HG03565 (cell line): ENCODE data around the gene KAT6B.
"Not testable (repeated sequence)": the region's sequence is repeated elsewhere in the genome, so short reads cannot be mapped to it uniquely, and the experiment has no call there.

Experiments used
- ATAC-seq: cut with Tn5 transposase; IDR thresholded peaks from one replicate; pipeline ENCODE4 v1.9.1; 2021; ENCODE audit warnings: mild to moderate bottlenecking, moderate library complexity; ENCODE audit not compliant: unreplicated experiment

Gene KAT6B

GRCh38 chr10:74887614-74888284 lies 61.3 kb downstream of the KAT6B start:
- no peak for ATAC-seq

DNA sequence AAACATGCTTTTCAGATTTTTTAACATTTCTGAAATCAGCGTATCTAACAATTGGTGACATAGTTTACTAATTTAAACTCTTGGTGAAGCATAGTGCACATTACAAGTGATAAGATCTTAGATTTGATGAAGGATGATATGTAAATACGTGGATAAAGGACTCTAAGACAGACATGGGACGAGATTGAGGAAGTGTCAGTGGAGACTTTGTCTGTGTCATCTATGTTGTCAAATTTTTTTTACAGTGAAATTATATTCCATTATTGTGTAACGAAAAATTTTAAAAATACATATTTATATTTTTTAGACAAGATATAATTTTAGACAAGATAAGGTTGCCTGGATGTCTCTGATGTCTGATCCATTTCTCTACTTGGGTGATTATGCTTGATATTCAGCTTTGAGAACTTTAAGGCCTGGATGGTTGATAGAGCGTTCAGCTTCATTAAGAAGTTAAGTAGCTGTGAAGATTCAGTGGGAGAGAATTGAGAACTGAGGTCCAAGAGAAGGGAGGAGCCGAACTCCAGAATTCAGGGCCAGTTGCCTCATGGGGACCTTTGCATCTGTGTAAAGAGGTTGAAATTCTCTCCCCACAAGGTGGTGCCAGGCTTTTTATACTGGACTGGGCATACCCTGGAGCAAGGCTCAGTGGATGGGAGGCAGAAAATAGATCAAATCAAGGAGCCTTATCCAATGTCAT lies 62.7 kb downstream of the KAT6B start:
- ATAC-seq, result no peak

DNA sequence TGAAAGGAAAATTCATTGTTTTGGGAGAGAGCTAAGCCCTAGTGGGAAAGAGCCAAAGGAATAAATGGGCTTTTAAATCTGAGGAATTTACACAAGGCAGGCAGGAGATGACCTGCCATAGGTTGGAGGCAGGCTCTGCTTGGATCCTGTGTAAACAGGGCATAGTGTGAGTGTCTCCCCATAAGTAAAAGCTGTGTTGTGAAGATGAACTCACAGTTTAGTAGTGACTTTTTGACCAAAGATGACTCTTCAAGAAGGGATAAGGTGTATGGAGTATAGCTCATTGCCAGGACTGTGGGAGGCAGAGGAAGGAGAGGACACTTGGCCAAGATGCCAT lies 63.2 kb downstream of the KAT6B start:
- no peak for ATAC-seq

GRCh38 chr10:74890460-74890859 lies 64.1 kb downstream of the KAT6B start:
- ATAC-seq, result no peak

GRCh38 chr10:74891053-74891452 lies 64.7 kb downstream of the KAT6B start:
- ATAC-seq, result no peak

DNA sequence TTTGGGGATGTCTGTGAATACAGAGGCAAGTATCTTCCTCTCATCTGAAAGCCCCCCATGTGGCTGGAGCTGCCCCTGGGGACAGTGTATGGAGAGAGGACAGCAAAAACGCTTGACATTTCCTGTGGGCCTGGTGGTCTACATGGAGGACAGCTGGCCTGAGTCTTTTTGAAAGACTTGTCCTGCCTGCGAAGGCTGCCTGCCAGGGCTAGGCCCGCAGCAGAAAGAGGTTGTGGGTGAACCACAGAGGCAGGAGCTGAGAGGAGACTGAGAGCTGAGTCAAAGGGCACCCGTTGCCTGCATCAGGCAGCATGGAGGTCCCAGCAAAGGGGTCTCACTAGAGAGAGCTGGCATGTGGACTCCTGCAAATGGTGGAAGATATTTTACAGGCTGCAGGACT lies 66.4 kb downstream of the KAT6B start:
- ATAC-seq, result no peak

- not testable (repeated sequence) for ATAC-seq
Measured at GRCh38 chr10:74893329-74893728, 66.9 kb downstream of the KAT6B start.

DNA sequence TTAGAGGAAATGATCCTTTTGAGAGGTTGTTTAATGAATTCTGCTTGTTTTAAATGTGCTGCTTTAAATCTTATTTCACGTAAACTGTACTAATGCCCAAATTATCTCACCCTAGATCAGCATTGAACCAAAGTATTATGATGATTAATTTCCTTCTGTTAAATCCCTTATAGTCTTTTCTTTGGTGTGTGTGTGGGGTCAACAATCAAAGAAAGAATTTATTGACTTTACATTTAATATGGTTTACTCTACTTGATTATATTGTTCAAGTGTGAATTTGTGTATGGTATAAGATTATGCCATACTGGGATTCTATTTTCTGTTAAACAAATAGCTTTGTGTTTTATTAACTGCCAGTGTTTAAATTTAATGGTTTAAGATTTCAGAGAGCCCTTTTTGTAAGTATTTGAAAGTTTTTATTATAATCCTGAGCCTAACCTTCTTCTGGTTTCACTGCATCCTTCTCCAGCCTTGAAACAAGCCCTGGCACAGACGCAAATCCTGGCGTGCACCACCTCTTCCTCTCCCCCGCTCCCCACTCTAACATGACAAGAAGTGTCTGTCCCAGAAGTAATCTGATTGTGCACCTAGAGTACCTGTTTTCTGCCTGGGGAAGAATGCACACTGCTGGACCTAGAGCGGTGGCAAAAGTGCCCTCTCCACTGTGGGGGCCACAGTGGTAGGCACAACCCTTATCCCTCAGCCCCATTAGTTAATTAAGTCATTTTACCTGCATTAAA lies 70.6 kb downstream of the KAT6B start:
- no peak for ATAC-seq

DNA sequence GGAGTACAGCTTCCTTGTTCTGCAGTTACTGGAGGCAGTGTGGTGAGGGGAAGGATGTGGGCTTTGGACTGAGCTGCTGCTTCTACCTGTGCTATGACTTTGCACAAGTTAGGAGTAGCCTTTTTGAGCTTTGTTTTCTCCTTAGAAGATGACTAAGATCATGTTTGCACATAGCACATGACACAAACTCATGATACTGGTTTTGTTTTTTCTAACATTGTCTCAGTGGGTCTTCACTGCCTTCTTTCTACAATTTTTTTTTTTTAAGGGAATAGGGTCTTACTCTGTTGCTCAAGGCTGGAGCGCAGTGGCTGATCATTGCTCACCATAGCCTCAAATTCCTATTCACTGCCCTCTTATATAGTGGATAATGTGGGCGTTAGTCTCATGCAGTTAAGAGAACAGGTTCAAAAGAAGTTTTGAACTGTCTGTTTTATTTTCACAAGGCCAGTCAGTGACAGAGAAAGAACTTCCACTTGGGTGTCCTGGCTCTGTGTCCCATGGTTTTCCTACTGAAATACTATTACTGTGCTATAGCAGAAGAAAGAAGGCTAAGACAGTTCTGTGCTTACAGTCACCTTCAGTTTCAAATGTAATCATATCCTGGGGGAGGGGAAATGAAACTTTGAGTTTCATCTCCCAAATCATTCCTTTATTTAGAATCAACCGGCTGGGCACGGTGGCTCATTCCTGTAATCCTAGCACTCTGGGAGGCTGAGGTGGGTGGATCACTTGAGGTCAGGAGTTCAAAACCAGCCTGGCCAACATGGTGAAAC lies 72.0 kb downstream of the KAT6B start:
- ATAC-seq, result peak; percentile 61

GRCh38 chr10:74900297-74900696 lies 73.9 kb downstream of the KAT6B start:
- peak; percentile 45 for ATAC-seq

- no peak for ATAC-seq
Measured at GRCh38 chr10:74901301-74901700, 74.9 kb downstream of the KAT6B start.

GRCh38 chr10:74901867-74902450 lies 75.6 kb downstream of the KAT6B start:
- ATAC-seq, result no peak

DNA sequence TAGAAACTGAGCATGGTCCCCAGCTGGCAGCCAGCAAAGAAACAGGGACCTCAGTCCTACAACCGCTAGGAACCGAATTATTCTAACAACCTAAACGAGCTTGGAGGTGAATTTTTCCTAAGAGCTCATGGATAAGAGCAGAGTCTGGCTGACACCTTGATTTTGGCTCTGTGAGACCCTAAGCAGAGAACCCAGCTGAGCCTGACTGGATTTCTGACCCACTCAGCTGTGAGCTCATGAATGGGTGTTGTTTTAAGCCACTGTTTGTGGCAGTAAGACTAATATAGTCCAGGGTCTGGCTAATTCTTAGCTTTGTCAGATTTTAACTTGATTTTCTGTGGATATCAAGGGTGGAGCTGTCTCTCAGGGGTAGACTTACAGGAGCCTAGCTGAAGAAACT lies 77.1 kb downstream of the KAT6B start:
- ATAC-seq, result no peak

- ATAC-seq, result no peak
Measured at GRCh38 chr10:74906611-74907198, 80.3 kb downstream of the KAT6B start.

- ATAC-seq, result no peak
Measured at GRCh38 chr10:74909670-74910069, 83.3 kb downstream of the KAT6B start.

- ATAC-seq, result no peak
Measured at GRCh38 chr10:74910241-74910975, 84.0 kb downstream of the KAT6B start.

DNA sequence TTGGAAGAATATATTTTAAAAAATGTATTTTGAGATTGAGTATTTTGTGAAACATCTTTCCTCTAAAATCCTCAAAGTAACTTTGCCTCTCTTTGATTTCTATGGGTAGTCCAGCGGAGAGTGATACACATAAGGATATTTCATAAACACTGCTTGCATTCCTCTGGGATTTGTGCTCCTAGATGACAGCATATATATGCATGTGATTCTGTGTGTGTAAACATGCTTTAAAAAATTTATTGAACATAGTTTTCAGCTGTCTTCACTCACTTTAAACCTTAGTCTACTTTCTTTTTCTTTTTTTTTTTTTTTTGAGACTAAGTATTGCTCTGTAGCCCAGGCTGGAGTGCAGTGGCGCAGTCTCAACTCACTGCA lies 84.6 kb downstream of the KAT6B start:
- no peak for ATAC-seq

GRCh38 chr10:74912182-74912581 lies 85.8 kb downstream of the KAT6B start:
- no peak for ATAC-seq

DNA sequence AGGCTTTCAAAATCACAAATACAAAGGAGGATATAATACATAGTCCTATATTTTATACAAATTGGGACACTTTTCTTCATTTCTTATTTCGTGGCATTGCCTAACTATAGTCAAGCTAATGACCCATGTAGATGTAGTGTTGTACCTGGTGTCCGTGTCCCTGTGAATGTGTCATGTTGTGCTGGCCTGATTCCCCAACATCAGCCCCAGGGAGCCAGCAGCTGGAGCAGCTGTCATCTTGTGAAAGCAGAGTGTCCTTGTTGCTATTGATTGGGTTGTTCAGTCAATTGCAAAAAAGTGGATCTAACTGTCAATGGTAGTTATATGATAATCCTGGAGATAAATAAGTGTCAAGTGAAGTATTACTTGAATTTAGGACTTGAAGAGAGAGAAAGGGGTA lies 86.3 kb downstream of the KAT6B start:
- peak; percentile 21 for ATAC-seq

- ATAC-seq, result peak; percentile 46
Measured at GRCh38 chr10:74913377-74913979, 87.1 kb downstream of the KAT6B start.
